WTC11 (cell line): ENCODE results near the gene ITPR2. TPM values are rescaled to one million over a fixed set of nuclear protein-coding genes. Genes with fewer than 3 reads are reported as not detected.

ENCODE experiments used
- ATAC-seq: fragments of 200-7000 bp; cut with Tn5 transposase; 2 replicates; pipeline ENCODE4 v1.10.0; 2021; ENCODE audit warnings: mild to moderate bottlenecking, moderate library complexity
- CTCF ChIA-PET: fragments of 300-600 bp; sonication (Branson Sonifier 250); formaldehyde crosslinking; loops from one replicate; lab custom pipeline; 2021; ENCODE audit warnings: antibody characterized with exemption; lab: Charles Lee
- POLR2A ChIA-PET: fragments of 350-600 bp; sonication (Branson Sonifier 250); formaldehyde crosslinking; loops from one replicate; lab custom pipeline; 2021; ENCODE audit warnings: antibody characterized with exemption; lab: Charles Lee
- DNase-seq: peaks from one replicate; pipeline ENCODE4 v3.0.0; 2021; ENCODE audit warnings: low spot score
- H3K27ac Mint-ChIP-seq: 2 replicates; pipeline ENCODE4 v1.8.0; 2021; ENCODE audit warnings: mixed read lengths
- H3K27me3 Mint-ChIP-seq: 2 replicates; pipeline ENCODE4 v1.8.0; 2021; ENCODE audit warnings: low read depth, mild to moderate bottlenecking, moderate library complexity, mixed read lengths
- H3K36me3 Mint-ChIP-seq: 2 replicates; pipeline ENCODE4 v1.8.0; 2021; ENCODE audit warnings: mixed read lengths
- H3K4me1 Mint-ChIP-seq: 2 replicates; pipeline ENCODE4 v1.8.0; 2022; ENCODE audit warnings: mixed read lengths
- H3K4me3 Mint-ChIP-seq: 2 replicates; pipeline ENCODE4 v1.8.0; 2021; ENCODE audit warnings: mild to moderate bottlenecking, moderate library complexity, mixed read lengths
- H3K9me3 Mint-ChIP-seq: 2 replicates; pipeline ENCODE4 v1.8.0; 2021; ENCODE audit warnings: mixed read lengths
- AFF4 ChIP-seq: sonication (generic); formaldehyde crosslinking; IDR thresholded peaks from 2 replicates; pipeline ENCODE4 v1.8.1; 2023; ENCODE audit warnings: mild to moderate bottlenecking, missing genetic modification reagents, borderline replicate concordance
- AR ChIP-seq: fragments of 250-450 bp; sonication (Bioruptor Pico); IDR thresholded peaks from 2 replicates; pipeline ENCODE4 v1.9.0; 2021; ENCODE audit warnings: mild to moderate bottlenecking
- ATF3 ChIP-seq: sonication (generic); formaldehyde crosslinking; conservative IDR thresholded peaks from 2 replicates; pipeline ENCODE4 v1.8.1; 2022; ENCODE audit warnings: mild to moderate bottlenecking, missing genetic modification reagents
- ATF6 ChIP-seq: sonication (generic); formaldehyde crosslinking; IDR thresholded peaks from 2 replicates; pipeline ENCODE4 v1.8.1; 2023; ENCODE audit warnings: mild to moderate bottlenecking, missing genetic modification reagents
- FOXK1 ChIP-seq: sonication (generic); formaldehyde crosslinking; IDR thresholded peaks from 2 replicates; pipeline ENCODE4 v1.8.0; 2022; ENCODE audit warnings: mild to moderate bottlenecking, moderate library complexity, missing genetic modification reagents
- FOXP1 ChIP-seq: sonication (generic); formaldehyde crosslinking; IDR thresholded peaks from 2 replicates; pipeline ENCODE4 v1.8.0; 2022; ENCODE audit warnings: missing genetic modification reagents, mild to moderate bottlenecking, moderate library complexity, borderline replicate concordance
- GABPB1 ChIP-seq: sonication (generic); formaldehyde crosslinking; IDR thresholded peaks from 2 replicates; pipeline ENCODE4 v1.8.1; 2023; ENCODE audit warnings: mild to moderate bottlenecking, missing genetic modification reagents
- HMGA2 ChIP-seq: fragments of 250-450 bp; sonication (Bioruptor Pico); IDR thresholded peaks from 2 replicates; pipeline ENCODE4 v1.4.0; 2021; ENCODE audit warnings: mild to moderate bottlenecking, moderate library complexity
- MLX ChIP-seq: sonication (generic); formaldehyde crosslinking; IDR thresholded peaks from 2 replicates; pipeline ENCODE4 v1.8.1; 2023; ENCODE audit warnings: mild to moderate bottlenecking, missing genetic modification reagents, moderate library complexity
- NFATC4 ChIP-seq: fragments of 250-450 bp; sonication (Bioruptor Pico); IDR thresholded peaks from 2 replicates; pipeline ENCODE4 v1.9.0; 2021; ENCODE audit warnings: mild to moderate bottlenecking
- OVOL2 ChIP-seq: fragments of 250-450 bp; sonication (Bioruptor Pico); IDR thresholded peaks from 2 replicates; pipeline ENCODE4 v1.9.0; 2021; ENCODE audit warnings: mild to moderate bottlenecking, borderline replicate concordance
- PREB ChIP-seq: sonication (generic); formaldehyde crosslinking; IDR thresholded peaks from 2 replicates; pipeline ENCODE4 v1.8.1; 2022; ENCODE audit warnings: mild to moderate bottlenecking, missing genetic modification reagents, moderate library complexity, borderline replicate concordance
- PRRX2 ChIP-seq: fragments of 250-450 bp; sonication (Bioruptor Pico); IDR thresholded peaks from 2 replicates; pipeline ENCODE4 v1.8.0; 2021; ENCODE audit warnings: mild to moderate bottlenecking
- TCF7 ChIP-seq: sonication (generic); formaldehyde crosslinking; IDR thresholded peaks from 2 replicates; pipeline ENCODE4 v1.8.0; 2022; ENCODE audit warnings: mild to moderate bottlenecking, low read depth, missing genetic modification reagents, moderate library complexity
- USF1 ChIP-seq: sonication (generic); formaldehyde crosslinking; IDR thresholded peaks from 2 replicates; pipeline ENCODE4 v1.8.0; 2022; ENCODE audit warnings: mild to moderate bottlenecking, missing genetic modification reagents
- ZNF138 ChIP-seq: sonication (generic); formaldehyde crosslinking; conservative IDR thresholded peaks from 2 replicates; pipeline ENCODE4 v1.8.1; 2022; ENCODE audit warnings: mild to moderate bottlenecking, moderate library complexity, missing genetic modification reagents
- ZNF396 ChIP-seq: fragments of 250-450 bp; sonication (Bioruptor Pico); IDR thresholded peaks from 2 replicates; pipeline ENCODE4 v1.8.0; 2021; ENCODE audit warnings: mild to moderate bottlenecking, moderate library complexity, borderline replicate concordance
- ZNF532 ChIP-seq: fragments of 250-450 bp; sonication (Bioruptor Pico); IDR thresholded peaks from 2 replicates; pipeline ENCODE4 v1.9.0; 2021; ENCODE audit warnings: mild to moderate bottlenecking, borderline replicate concordance
- total RNA-seq: library from RNA; stranded (reverse); gene quantifications from 3 replicates; pipeline ENCODE4 v1.2.3, GENCODE V29; 2021

The ITPR2 gene
- total RNA-seq, 1 experiment from 2014 or later, result 50.7 TPM

GRCh38 chr12:26783131-26783526, 49.9 kb downstream of the ITPR2 start:
- TF ChIP-seq TCF7 (CRISPR knock-in tag), result no peak
- TF ChIP-seq OVOL2 (CRISPR knock-in tag), result no peak
- TF ChIP-seq USF1 (CRISPR knock-in tag), result no peak
- no peak for TF ChIP-seq ZNF532 (CRISPR knock-in tag)
- TF ChIP-seq MLX, result no peak
- no peak for TF ChIP-seq AR (CRISPR knock-in tag)
- TF ChIP-seq ZNF396 (CRISPR knock-in tag), result no peak
- no peak for TF ChIP-seq NFATC4
- no peak for TF ChIP-seq PRRX2 (CRISPR knock-in tag)
- no peak for TF ChIP-seq FOXK1 (CRISPR knock-in tag)
- no peak for TF ChIP-seq PREB (CRISPR knock-in tag)
- TF ChIP-seq HMGA2, result no peak
- TF ChIP-seq ZNF138, result no peak
- no peak for TF ChIP-seq ATF6 (CRISPR knock-in tag)
- no peak for TF ChIP-seq ATF3
- no peak for TF ChIP-seq AFF4
- no peak for TF ChIP-seq GABPB1 (CRISPR knock-in tag)
- TF ChIP-seq FOXP1 (CRISPR knock-in tag), result no peak
- no peaks in the 10 kb centered on the region for H3K27me3 Mint-ChIP-seq
- ChIA-PET POLR2A (no interaction called here), CTCF (no interaction called here)
- H3K27ac Mint-ChIP-seq, result no peak overlapping the region
- H3K9me3 Mint-ChIP-seq, result peaks cover 46% of the 10 kb centered on the region
- no peaks in the 10 kb centered on the region for H3K4me1 Mint-ChIP-seq
- H3K36me3 Mint-ChIP-seq, result peaks cover 71% of the 10 kb centered on the region
- no peak for ATAC-seq
- DNase-seq, result no peak
- no peak overlapping the region for H3K4me3 Mint-ChIP-seq
